CD4-positive, alpha-beta memory T cell (primary cell): ENCODE results near the gene MED26. TPM values are rescaled to one million over a fixed set of nuclear protein-coding genes. Genes with fewer than 3 reads are reported as not detected.
A peak's percentile ranks its signal among the peaks of the same experiment; 100 is the strongest.

ENCODE experiments used
- CTCF ChIA-PET: fragments of 350-600 bp; sonication (Branson Sonifier 250); formaldehyde crosslinking; loops from one replicate; lab custom pipeline; 2021; ENCODE audit warnings: inconsistent platforms; ENCODE audit not compliant: partially characterized antibody; lab: Charles Lee
- POLR2A ChIA-PET: fragments of 350-600 bp; sonication (Branson Sonifier 250); formaldehyde crosslinking; loops from one replicate; lab custom pipeline; 2021; ENCODE audit not compliant: partially characterized antibody; lab: Charles Lee
- DNase-seq, 5 donors: peaks; one replicate each; pipeline versions ENCODE4 v3.0.0 to v3.0.0-alpha.2; 2020 to 2022; ENCODE audit warnings: mixed read lengths in 1 of 5
- H3K27ac ChIP-seq: one replicate; pipeline ENCODE4 v1.7.0; 2013; ENCODE audit warnings: low read depth, low read length
- H3K27me3 ChIP-seq: 2 replicates; pipeline ENCODE4 v1.7.0; 2013; ENCODE audit warnings: mild to moderate bottlenecking, low read length, moderate library complexity; ENCODE audit not compliant: insufficient read depth
- H3K36me3 ChIP-seq: 2 replicates; pipeline ENCODE4 v1.7.0; 2013; ENCODE audit warnings: mild to moderate bottlenecking, low read length, moderate library complexity; ENCODE audit not compliant: insufficient read depth
- H3K4me1 ChIP-seq: 2 replicates; pipeline ENCODE4 v1.7.0; 2013; ENCODE audit warnings: mild to moderate bottlenecking, low read length, moderate library complexity; ENCODE audit not compliant: insufficient read depth
- H3K4me3 ChIP-seq, 2 donors: one replicate each; pipeline ENCODE4 v1.7.0; 2013; ENCODE audit warnings: low read length in 2 of 2, mild to moderate bottlenecking in 1 of 2
- H3K9me3 ChIP-seq, 2 donors: one replicate each; pipeline ENCODE4 v1.7.0; 2013; ENCODE audit warnings: low read length in 2 of 2, control low read depth in 1 of 2; ENCODE audit not compliant: control insufficient read depth in 1 of 2
- H3K27ac Mint-ChIP-seq, 7 donors: one replicate each; pipeline ENCODE4 v1.8.0; 2020 to 2021; ENCODE audit warnings: mixed read lengths in 7 of 7, mild to moderate bottlenecking in 6 of 7, inconsistent platforms in 3 of 7, moderate library complexity in 3 of 7
- H3K27me3 Mint-ChIP-seq, 2 donors: one replicate each; pipeline ENCODE4 v1.8.0; 2020 to 2021; ENCODE audit warnings: mixed read lengths in 2 of 2
- H3K36me3 Mint-ChIP-seq, 2 donors: one replicate each; pipeline ENCODE4 v1.8.0; 2020 to 2021; ENCODE audit warnings: mixed read lengths in 2 of 2, inconsistent platforms in 1 of 2, mild to moderate bottlenecking in 1 of 2
- H3K4me1 Mint-ChIP-seq, 4 donors: one replicate each; pipeline ENCODE4 v1.8.0; 2020 to 2021; ENCODE audit warnings: mixed read lengths in 4 of 4, mild to moderate bottlenecking in 1 of 4
- H3K4me3 Mint-ChIP-seq, 8 donors: one replicate each; pipeline ENCODE4 v1.8.0; 2020 to 2021; ENCODE audit warnings: mixed read lengths in 8 of 8, mild to moderate bottlenecking in 7 of 8, moderate library complexity in 6 of 8, inconsistent platforms in 3 of 8
- H3K9me3 Mint-ChIP-seq, 8 donors: one replicate each; pipeline ENCODE4 v1.8.0; 2020 to 2021; ENCODE audit warnings: mixed read lengths in 8 of 8, mild to moderate bottlenecking in 5 of 8, inconsistent platforms in 3 of 8, moderate library complexity in 1 of 8
- intact Hi-C: fragments of 100-400 bp; cut with micrococcal nuclease; formaldehyde crosslinking; loops from one replicate; pipeline ENCODE4 v1.15.1; 2023
- polyA plus RNA-seq, 2 donors: library from polyadenylated mRNA; unstranded; fragments of 300-500 nt; fragmentation: Illumina TruSeq; gene quantifications; one replicate each; pipeline ENCODE4 v1.2.3, GENCODE V29; 2021
- total RNA-seq, 2 experiments: library from RNA; stranded (reverse); gene quantifications; one replicate each; pipeline ENCODE4 v1.2.3, GENCODE V29; 2021

The MED26 gene
- total and polyA plus RNA-seq, 4 experiments from 2014 or later = 3.3 to 18.6 (median 11.2) TPM

DNA sequence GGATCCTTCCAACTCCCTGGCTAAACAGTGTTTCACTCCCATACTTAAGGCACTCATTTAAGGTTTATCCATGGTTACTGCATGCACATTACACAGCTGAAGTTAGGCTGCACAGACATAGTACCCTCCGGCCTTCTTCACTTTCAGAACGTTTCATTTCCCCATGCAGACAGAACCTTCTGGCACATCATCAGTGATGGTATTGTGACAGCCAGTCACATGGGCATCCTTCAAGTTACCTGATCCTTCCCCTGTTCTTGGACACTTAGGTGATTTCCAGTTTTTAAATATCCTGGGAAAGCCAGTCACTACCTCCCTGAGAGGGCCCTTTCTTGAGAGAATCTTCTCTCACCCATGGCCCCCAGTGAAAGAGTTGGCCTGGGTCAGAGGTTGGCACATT lies 22.8 kb upstream of the MED26 start:
- CTCF ChIA-PET = no interaction called here
- peaks cover 3 to 28% (median 11%) of the 10 kb centered on the region in 4 donors for H3K4me1 Mint-ChIP-seq
- POLR2A ChIA-PET = no interaction called here

DNA sequence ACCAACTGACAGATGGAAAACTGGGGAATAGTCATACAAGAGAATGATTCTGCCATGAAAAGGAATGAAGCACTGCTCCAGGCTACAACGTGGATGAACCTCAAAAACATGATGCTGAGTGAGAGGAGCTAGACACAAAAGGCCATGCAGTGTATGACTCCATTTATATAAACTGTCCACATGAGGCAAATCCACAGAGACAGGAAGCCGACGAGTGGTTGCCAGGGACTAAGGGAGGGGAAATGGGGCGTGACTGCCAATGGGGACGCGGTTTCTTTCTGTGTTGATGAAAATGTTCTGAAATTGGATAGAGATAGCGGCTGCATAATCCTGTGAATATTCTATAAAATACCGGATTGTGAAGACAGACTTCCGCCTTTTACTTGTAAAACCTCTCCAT lies 21.7 kb upstream of the MED26 start:
- H3K27ac ChIP-seq = no peak overlapping the region
- H3K9me3 ChIP-seq = no peaks in the 10 kb centered on the region
- no peak overlapping the region for H3K4me3 ChIP-seq
- intact Hi-C loops = no loop called here
- DNase-seq = no peak
- no peaks in the 10 kb centered on the region for H3K27me3 ChIP-seq
- peaks cover 52 to 68% of the 10 kb centered on the region in 2 donors for H3K36me3 Mint-ChIP-seq
- peaks cover 0 to 37% (median 13%) of the 10 kb centered on the region in 4 donors for H3K4me1 Mint-ChIP-seq
- H3K4me3 Mint-ChIP-seq = no peak overlapping the region
- no peaks in the 10 kb centered on the region for H3K27me3 Mint-ChIP-seq
- CTCF ChIA-PET = interaction anchor here (0.5 to 1.8 kb wide), 2 partner anchors 8 to 40 kb away, joined by 3 read pairs; no protein-coding TSS in a partner anchor
- peak overlapping the region in 5 of 7 donors; percentile 4 to 81 (median 24) for H3K27ac Mint-ChIP-seq
- no peaks in the 10 kb centered on the region for H3K9me3 Mint-ChIP-seq
- H3K4me1 ChIP-seq = no peaks in the 10 kb centered on the region
- POLR2A ChIA-PET = interaction anchor here (0.9 to 1.6 kb wide), 3 partner anchors 10 to 22 kb away, joined by 3 to 6 read pairs (median 3); partner anchors contain the start of genes MED26 and SMIM7
- H3K36me3 ChIP-seq = peaks cover 65% of the 10 kb centered on the region

More for the DNA sequence above, 22.8 kb upstream of the MED26 start:
- Histone ChIP-seq H3K9me3 (no peaks in the 10 kb centered on the region), H3K36me3 (peaks cover 66% of the 10 kb centered on the region), H3K27me3 (no peaks in the 10 kb centered on the region), H3K27ac (no peak overlapping the region), H3K4me3 (no peak overlapping the region), H3K4me1 (no peaks in the 10 kb centered on the region)
- peak overlapping the region in 3 of 7 donors; percentile 30 to 60 (median 57) for H3K27ac Mint-ChIP-seq
- DNase-seq = no peak
- peaks cover 47 to 69% of the 10 kb centered on the region in 2 donors for H3K36me3 Mint-ChIP-seq
- H3K9me3 Mint-ChIP-seq = no peaks in the 10 kb centered on the region
- no peak overlapping the region for H3K4me3 Mint-ChIP-seq
- intact Hi-C loops = no loop called here
- no peaks in the 10 kb centered on the region for H3K27me3 Mint-ChIP-seq

DNA sequence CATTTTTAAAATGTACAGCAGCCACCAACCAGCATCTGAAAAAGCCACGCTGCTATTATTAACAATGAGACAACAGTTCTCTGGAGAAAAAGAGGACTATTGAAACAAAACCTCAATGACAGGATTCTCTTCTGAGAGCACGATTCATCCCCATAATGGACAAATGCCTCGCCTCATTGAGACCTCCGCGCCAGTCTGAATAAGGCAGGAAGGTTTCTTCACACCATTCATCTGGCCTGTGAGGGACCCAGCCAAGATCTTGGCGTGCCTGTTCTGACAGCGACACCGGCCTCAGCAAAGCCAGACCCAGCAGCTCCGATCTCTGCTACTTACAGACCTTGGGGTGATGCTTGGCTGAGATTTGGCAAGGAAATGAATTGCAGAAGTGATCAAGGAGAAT lies 17.1 kb upstream of the MED26 start:
- H3K27me3 Mint-ChIP-seq = no peaks in the 10 kb centered on the region
- H3K36me3 ChIP-seq = peaks cover 65% of the 10 kb centered on the region
- ChIA-PET CTCF (no interaction called here), POLR2A (no interaction called here)
- peaks cover 34 to 59% of the 10 kb centered on the region in 2 donors for H3K36me3 Mint-ChIP-seq
- no peaks in the 10 kb centered on the region for H3K27me3 ChIP-seq
- no peak overlapping the region for H3K4me3 Mint-ChIP-seq
- H3K27ac Mint-ChIP-seq = peak overlapping the region in 2 of 7 donors; percentile 19 to 41
- intact Hi-C loops = no loop called here
- no peak overlapping the region for H3K27ac ChIP-seq
- no peaks in the 10 kb centered on the region for H3K9me3 ChIP-seq
- DNase-seq = no peak
- no peaks in the 10 kb centered on the region for H3K9me3 Mint-ChIP-seq
- H3K4me3 ChIP-seq = no peak overlapping the region
- H3K4me1 ChIP-seq = no peaks in the 10 kb centered on the region
- peaks cover 6 to 27% (median 15%) of the 10 kb centered on the region in 4 donors for H3K4me1 Mint-ChIP-seq

DNA sequence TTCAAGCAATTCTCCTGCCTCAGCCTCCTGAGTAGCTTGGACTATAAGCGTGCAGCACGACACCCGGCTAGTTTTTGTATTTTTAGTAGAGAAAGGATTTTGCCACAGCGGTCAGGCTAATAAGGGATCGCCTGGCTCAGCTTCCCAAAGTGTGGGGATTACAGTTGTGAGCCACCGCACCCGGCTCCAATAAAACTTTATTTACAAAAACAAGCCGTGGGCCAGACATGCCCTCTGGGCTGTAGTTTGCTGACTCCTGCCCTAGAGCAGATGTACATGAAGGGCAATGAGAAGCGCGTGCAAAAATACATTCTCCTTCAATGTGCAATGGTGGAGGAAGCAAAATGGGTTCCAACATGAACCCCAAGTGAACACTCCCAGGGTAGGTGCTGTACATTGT lies 13.7 kb upstream of the MED26 start:
- H3K9me3 ChIP-seq = no peaks in the 10 kb centered on the region
- H3K27me3 ChIP-seq = no peaks in the 10 kb centered on the region
- Mint-ChIP-seq H3K27me3 (no peaks in the 10 kb centered on the region), H3K4me1 (peaks cover 10 to 31% (median 18%) of the 10 kb centered on the region in 4 donors), H3K27ac (no peak overlapping the region), H3K9me3 (no peaks in the 10 kb centered on the region), H3K4me3 (no peak overlapping the region), H3K36me3 (peaks cover 32 to 58% of the 10 kb centered on the region in 2 donors)
- no peaks in the 10 kb centered on the region for H3K4me1 ChIP-seq
- ChIA-PET POLR2A (no interaction called here), CTCF (no interaction called here)
- no peak overlapping the region for H3K4me3 ChIP-seq
- intact Hi-C loops = no loop called here
- H3K27ac ChIP-seq = no peak overlapping the region
- H3K36me3 ChIP-seq = peaks cover 56% of the 10 kb centered on the region
- no peak for DNase-seq

DNA sequence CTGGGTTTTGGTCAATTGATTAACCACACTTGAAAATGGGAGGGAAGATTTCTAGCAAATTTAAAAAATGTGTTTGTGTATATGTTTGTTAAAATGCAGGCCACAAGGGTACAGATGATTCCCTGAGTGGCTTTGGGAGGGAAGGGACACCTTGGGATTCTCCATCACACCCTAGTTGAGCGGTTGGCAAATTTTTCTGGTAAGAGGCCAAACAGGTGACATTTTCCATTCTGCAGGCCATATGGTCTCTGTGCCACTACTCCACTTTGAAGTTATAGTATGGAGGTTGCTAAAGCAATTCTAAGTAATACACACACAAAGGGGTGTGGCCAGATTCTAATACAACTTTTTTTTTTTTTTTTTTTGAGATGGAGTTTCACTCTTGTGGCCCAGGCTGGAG lies 12.9 kb upstream of the MED26 start:
- Mint-ChIP-seq H3K27me3 (no peaks in the 10 kb centered on the region), H3K27ac (peak overlapping the region in 1 of 7 donors; percentile 18), H3K36me3 (peaks cover 29 to 58% of the 10 kb centered on the region in 2 donors), H3K4me3 (no peak overlapping the region), H3K9me3 (no peaks in the 10 kb centered on the region), H3K4me1 (peaks cover 11 to 31% (median 19%) of the 10 kb centered on the region in 4 donors)
- intact Hi-C loops = no loop called here
- DNase-seq = no peak
- H3K27ac ChIP-seq = no peak overlapping the region
- H3K27me3 ChIP-seq = no peaks in the 10 kb centered on the region
- ChIA-PET POLR2A (no interaction called here), CTCF (no interaction called here)
- H3K36me3 ChIP-seq = peaks cover 52% of the 10 kb centered on the region
- H3K4me1 ChIP-seq = no peaks in the 10 kb centered on the region
- H3K4me3 ChIP-seq = no peak overlapping the region
- H3K9me3 ChIP-seq = no peaks in the 10 kb centered on the region

DNA sequence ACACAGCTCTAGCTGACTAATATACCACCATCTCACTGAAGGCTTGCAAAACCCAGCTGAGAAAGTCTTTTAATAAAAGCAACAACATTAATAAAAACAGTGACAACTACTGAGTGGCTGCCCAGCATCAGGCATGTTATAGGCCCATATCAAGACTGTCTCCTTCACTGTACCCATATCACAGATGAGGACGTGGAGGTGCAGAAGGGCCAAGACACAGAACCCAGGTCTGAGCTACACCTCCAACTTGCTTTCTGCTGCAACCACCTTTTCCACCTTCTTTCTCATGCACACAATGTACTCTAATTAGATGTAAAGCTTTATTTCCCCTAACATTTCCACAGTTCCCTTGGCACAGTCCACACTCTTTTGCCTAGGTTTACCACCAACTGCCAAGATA lies 10.7 kb upstream of the MED26 start:
- H3K4me3 ChIP-seq = no peak overlapping the region
- Mint-ChIP-seq H3K36me3 (peaks cover 16 to 55% of the 10 kb centered on the region in 2 donors), H3K27ac (peak overlapping the region in 5 of 7 donors; percentile 17 to 63 (median 42)), H3K9me3 (no peaks in the 10 kb centered on the region), H3K27me3 (no peaks in the 10 kb centered on the region), H3K4me1 (peaks cover 9 to 20% (median 15%) of the 10 kb centered on the region in 4 donors), H3K4me3 (no peak overlapping the region)
- no peaks in the 10 kb centered on the region for H3K9me3 ChIP-seq
- H3K27ac ChIP-seq = no peak overlapping the region
- H3K36me3 ChIP-seq = peaks cover 40% of the 10 kb centered on the region
- no peaks in the 10 kb centered on the region for H3K4me1 ChIP-seq
- ChIA-PET POLR2A (interaction anchor here (0.9 to 1.6 kb wide), 4 partner anchors 10 to 164 kb away, joined by 3 to 8 read pairs (median 4); no protein-coding TSS in a partner anchor), CTCF (no interaction called here)
- no peaks in the 10 kb centered on the region for H3K27me3 ChIP-seq
- no peak for DNase-seq
- intact Hi-C loops = no loop called here

DNA sequence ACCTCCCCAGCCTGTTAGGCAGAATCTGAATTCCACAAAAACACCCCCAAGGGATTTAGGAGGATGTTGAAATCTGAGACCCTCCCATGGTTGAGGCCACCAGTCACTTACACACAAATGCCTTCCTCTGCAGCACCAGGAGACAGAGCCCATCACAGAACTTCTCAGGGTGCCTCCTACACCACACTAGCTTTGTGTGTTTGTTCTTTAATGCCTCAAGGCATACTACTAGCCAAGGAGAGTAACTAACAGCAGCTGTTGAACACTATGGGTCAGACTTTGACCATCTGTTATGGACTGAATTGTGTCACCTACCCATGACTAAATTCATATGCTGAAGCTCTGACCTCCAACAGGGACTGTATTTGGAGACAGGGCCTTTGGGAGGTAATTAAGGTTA lies 9.5 kb upstream of the MED26 start:
- ChIA-PET CTCF (no interaction called here), POLR2A (interaction anchor here (1.1 to 1.3 kb wide), 2 partner anchors 22 to 163 kb away, joined by 3 to 4 read pairs; partner anchors contain the start of gene SMIM7)
- Mint-ChIP-seq H3K4me3 (no peak overlapping the region), H3K36me3 (peaks cover 11 to 47% of the 10 kb centered on the region in 2 donors), H3K4me1 (peaks cover 8 to 16% (median 11%) of the 10 kb centered on the region in 4 donors), H3K27ac (peak overlapping the region in 4 of 7 donors; percentile 52 to 77 (median 70)), H3K27me3 (no peaks in the 10 kb centered on the region), H3K9me3 (no peaks in the 10 kb centered on the region)
- peaks cover 33% of the 10 kb centered on the region for H3K36me3 ChIP-seq
- no peaks in the 10 kb centered on the region for H3K9me3 ChIP-seq
- no peak for DNase-seq
- no peak overlapping the region for H3K4me3 ChIP-seq
- no peak overlapping the region for H3K27ac ChIP-seq
- H3K4me1 ChIP-seq = no peaks in the 10 kb centered on the region
- intact Hi-C loops = no loop called here
- H3K27me3 ChIP-seq = no peaks in the 10 kb centered on the region
